PC-9 (cell line): ENCODE measurements around the gene THAP2. TPM values are rescaled to one million over a fixed set of nuclear protein-coding genes. Genes with fewer than 3 reads are reported as not detected.

ENCODE experiments used
- BruUV-seq: library from RNA; stranded (reverse); fragments of 400-500 nt; replicated peaks from 2 replicates; lab custom pipeline; 2021; lab: Mats Ljungman, UMichigan
- CTCF ChIA-PET: fragments of 300-600 bp; sonication (Branson Sonifier 250); formaldehyde crosslinking; loops from one replicate; lab custom pipeline; 2022; ENCODE audit warnings: antibody characterized with exemption; lab: Charles Lee
- POLR2A ChIA-PET: fragments of 300-600 bp; sonication (Branson Sonifier 250); formaldehyde crosslinking; loops from one replicate; lab custom pipeline; 2022; ENCODE audit warnings: antibody characterized with exemption; ENCODE audit not compliant: unreplicated experiment; lab: Charles Lee
- DNase-seq, 2 experiments: peaks; one replicate each; pipeline versions ENCODE4 v3.0.0 to v3.0.0-alpha.2; 2015 to 2022; ENCODE audit warnings: mixed read lengths in 1 of 2
- H2AFZ ChIP-seq: fragments of 200-600 bp; sonication (generic); 2 replicates; pipeline ENCODE4 v1.8.1; 2017; ENCODE audit warnings: antibody characterized with exemption
- H3F3A ChIP-seq: fragments of 200-600 bp; sonication (generic); 2 replicates; pipeline ENCODE4 v1.8.1; 2017; ENCODE audit warnings: antibody characterized with exemption, mild to moderate bottlenecking, low read depth; ENCODE audit not compliant: insufficient read depth
- H3K27ac ChIP-seq: fragments of 200-600 bp; sonication (generic); 2 replicates; pipeline ENCODE4 v1.6.1; 2016; ENCODE audit warnings: mixed run types
- H3K27me3 ChIP-seq: fragments of 200-600 bp; sonication (generic); 2 replicates; pipeline ENCODE4 v1.6.1; 2016; ENCODE audit warnings: low read depth, mixed run types; ENCODE audit not compliant: insufficient read depth
- H3K36me3 ChIP-seq: fragments of 200-600 bp; sonication (generic); 2 replicates; pipeline ENCODE4 v1.6.1; 2016; ENCODE audit warnings: low read depth, mixed run types
- H3K4me1 ChIP-seq: fragments of 200-600 bp; sonication (generic); replicated peaks from 2 replicates; pipeline ENCODE4 v1.6.1; 2016; ENCODE audit warnings: mixed run types; ENCODE audit not compliant: insufficient read depth
- H3K4me2 ChIP-seq: fragments of 200-600 bp; sonication (generic); 2 replicates; pipeline ENCODE4 v1.6.1; 2017; ENCODE audit warnings: mixed run types
- H3K4me3 ChIP-seq: fragments of 200-600 bp; sonication (generic); 2 replicates; pipeline ENCODE4 v1.6.1; 2016; ENCODE audit warnings: mixed run types
- H3K79me2 ChIP-seq: fragments of 200-600 bp; sonication (generic); 2 replicates; pipeline ENCODE4 v1.6.1; 2017; ENCODE audit warnings: low read depth, mixed run types
- H3K9me2 ChIP-seq: fragments of 200-600 bp; sonication (generic); 2 replicates; pipeline ENCODE4 v1.8.1; 2017; ENCODE audit warnings: mild to moderate bottlenecking; ENCODE audit not compliant: insufficient read depth
- H3K9me3 ChIP-seq: fragments of 200-600 bp; sonication (generic); 2 replicates; pipeline ENCODE4 v1.8.1; 2016; ENCODE audit warnings: low read depth; ENCODE audit not compliant: insufficient read depth
- H4K20me1 ChIP-seq: fragments of 200-600 bp; sonication (generic); 2 replicates; pipeline ENCODE4 v1.8.1; 2017; ENCODE audit not compliant: insufficient read depth
- EZH2 ChIP-seq: fragments of 200-600 bp; sonication (generic); IDR thresholded peaks from 2 replicates; pipeline ENCODE4 v1.8.0; 2017; ENCODE audit warnings: antibody characterized with exemption, low read depth
- intact Hi-C: fragments of 100-400 bp; cut with micrococcal nuclease; formaldehyde crosslinking; loops from one replicate; pipeline ENCODE4 v1.10.0; 2022; ENCODE audit not compliant: unreplicated experiment
- total RNA-seq: library from RNA; stranded (reverse); gene quantifications from 2 replicates; pipeline ENCODE4 v1.2.3, GENCODE V29; 2021
- TF ChIP-seq, protein P1 (sequence below): fragments of 200-600 bp; sonication (generic); conservative IDR thresholded peaks from 2 replicates; pipeline ENCODE4 v1.6.1; 2017; ENCODE audit warnings: mixed run types, antibody characterized with exemption, mild to moderate bottlenecking, moderate library complexity

The THAP2 gene
- total RNA-seq, 1 experiment from 2014 or later: 7.0 TPM

DNA sequence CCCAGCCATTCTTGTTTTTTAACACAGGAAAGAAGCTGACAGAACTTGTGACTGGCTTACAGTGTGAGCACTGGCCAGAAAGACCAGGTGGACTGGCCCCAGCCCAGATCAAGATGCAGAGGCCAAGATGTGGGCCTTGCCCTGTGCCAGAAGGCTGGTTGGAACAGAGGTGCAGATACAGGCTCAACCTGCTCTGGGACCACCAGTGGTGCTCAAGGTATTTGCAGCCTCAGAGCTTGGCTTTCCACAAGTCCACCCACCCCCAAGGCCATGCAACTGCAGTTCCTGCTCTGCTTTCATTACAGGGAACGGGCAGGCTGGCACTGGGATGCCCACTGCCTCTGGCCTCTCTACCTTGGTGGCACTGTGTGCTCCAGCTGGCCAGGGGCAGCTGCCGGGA lies 23.8 kb upstream of the THAP2 start:
- BruUV-seq: no TSS peak
- TF ChIP-seq EZH2: no peak
- TF ChIP-seq, protein P1, sequence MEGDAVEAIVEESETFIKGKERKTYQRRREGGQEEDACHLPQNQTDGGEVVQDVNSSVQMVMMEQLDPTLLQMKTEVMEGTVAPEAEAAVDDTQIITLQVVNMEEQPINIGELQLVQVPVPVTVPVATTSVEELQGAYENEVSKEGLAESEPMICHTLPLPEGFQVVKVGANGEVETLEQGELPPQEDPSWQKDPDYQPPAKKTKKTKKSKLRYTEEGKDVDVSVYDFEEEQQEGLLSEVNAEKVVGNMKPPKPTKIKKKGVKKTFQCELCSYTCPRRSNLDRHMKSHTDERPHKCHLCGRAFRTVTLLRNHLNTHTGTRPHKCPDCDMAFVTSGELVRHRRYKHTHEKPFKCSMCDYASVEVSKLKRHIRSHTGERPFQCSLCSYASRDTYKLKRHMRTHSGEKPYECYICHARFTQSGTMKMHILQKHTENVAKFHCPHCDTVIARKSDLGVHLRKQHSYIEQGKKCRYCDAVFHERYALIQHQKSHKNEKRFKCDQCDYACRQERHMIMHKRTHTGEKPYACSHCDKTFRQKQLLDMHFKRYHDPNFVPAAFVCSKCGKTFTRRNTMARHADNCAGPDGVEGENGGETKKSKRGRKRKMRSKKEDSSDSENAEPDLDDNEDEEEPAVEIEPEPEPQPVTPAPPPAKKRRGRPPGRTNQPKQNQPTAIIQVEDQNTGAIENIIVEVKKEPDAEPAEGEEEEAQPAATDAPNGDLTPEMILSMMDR: no peak
- no peaks in the 10 kb centered on the region for H3K9me3 ChIP-seq
- intact Hi-C loops: no loop called here
- no peak overlapping the region for H2AFZ ChIP-seq
- H3K36me3 ChIP-seq: peaks cover 39% of the 10 kb centered on the region
- peaks cover 14% of the 10 kb centered on the region; the same call in 1 of the 2 replicates for H3F3A ChIP-seq
- DNase-seq: no peak
- H3K4me3 ChIP-seq: no peak overlapping the region
- H3K27ac ChIP-seq: no peak overlapping the region
- H3K9me2 ChIP-seq: no peaks in the 10 kb centered on the region
- ChIA-PET POLR2A (no interaction called here), CTCF (no interaction called here)
- peaks cover 16% of the 10 kb centered on the region for H4K20me1 ChIP-seq
- H3K4me1 ChIP-seq: no peaks in the 10 kb centered on the region
- no peak overlapping the region for H3K4me2 ChIP-seq
- H3K79me2 ChIP-seq: no peaks in the 10 kb centered on the region
- no peaks in the 10 kb centered on the region for H3K27me3 ChIP-seq

DNA sequence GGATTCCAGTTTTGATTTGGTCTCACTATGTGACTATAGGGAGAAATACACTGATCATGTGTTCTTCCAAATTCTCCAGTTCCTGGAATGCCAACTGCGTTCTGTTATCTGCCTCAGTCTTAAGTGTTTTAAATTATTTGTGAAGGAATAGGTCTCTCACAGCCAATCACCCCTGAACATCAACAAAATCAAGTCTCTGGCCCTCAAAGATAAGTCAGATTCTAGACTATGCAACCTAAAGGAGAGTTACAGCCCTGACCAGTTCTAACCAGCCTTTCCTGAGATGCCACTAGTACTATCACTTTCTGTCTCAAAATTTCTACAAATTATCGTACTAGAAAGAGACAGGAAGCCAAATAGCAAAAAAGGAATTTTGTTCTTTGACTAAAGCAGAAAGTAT lies 22.7 kb upstream of the THAP2 start:
- no peaks in the 10 kb centered on the region for H3K4me1 ChIP-seq
- no peak overlapping the region for H3K4me2 ChIP-seq
- no TSS peak for BruUV-seq
- peaks cover 12% of the 10 kb centered on the region; the same call in 1 of the 2 replicates for H3F3A ChIP-seq
- no peaks in the 10 kb centered on the region for H3K27me3 ChIP-seq
- H3K9me3 ChIP-seq: no peaks in the 10 kb centered on the region
- no peak for DNase-seq
- no peak overlapping the region for H3K27ac ChIP-seq
- H3K4me3 ChIP-seq: no peak overlapping the region
- no peak for TF ChIP-seq EZH2
- TF ChIP-seq, protein P1: no peak
- ChIA-PET CTCF (no interaction called here), POLR2A (no interaction called here)
- no peaks in the 10 kb centered on the region for H3K79me2 ChIP-seq
- peaks cover 14% of the 10 kb centered on the region; the same call in 1 of the 2 replicates for H4K20me1 ChIP-seq
- H2AFZ ChIP-seq: no peak overlapping the region
- H3K9me2 ChIP-seq: no peaks in the 10 kb centered on the region
- H3K36me3 ChIP-seq: peaks cover 39% of the 10 kb centered on the region
- intact Hi-C loops: no loop called here

DNA sequence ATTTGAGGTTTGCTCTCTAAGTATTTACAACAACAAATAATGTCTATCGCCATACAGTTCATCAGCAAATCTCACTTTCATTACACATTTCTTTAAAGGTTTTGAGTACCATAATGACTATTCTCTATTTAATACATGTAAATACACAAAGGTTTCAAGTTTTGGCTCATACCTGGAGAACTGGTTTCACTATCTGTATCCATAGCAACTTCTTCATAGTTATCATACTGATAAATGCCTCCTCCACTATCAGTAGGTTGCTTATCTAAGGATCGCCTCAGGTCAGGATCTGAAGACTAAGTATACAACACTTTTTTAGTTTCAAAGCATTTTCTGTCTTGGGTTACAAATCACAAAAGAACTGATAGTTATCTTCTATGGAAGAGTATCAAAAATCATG lies 21.8 kb upstream of the THAP2 start:
- H3K36me3 ChIP-seq: peaks cover 42% of the 10 kb centered on the region
- H3F3A ChIP-seq: peaks cover 12% of the 10 kb centered on the region; the same call in 1 of the 2 replicates
- no peak overlapping the region for H3K4me3 ChIP-seq
- no peaks in the 10 kb centered on the region; the same call in 1 of the 2 replicates for H3K79me2 ChIP-seq
- no peak for DNase-seq
- ChIA-PET POLR2A (no interaction called here), CTCF (no interaction called here)
- no peak overlapping the region for H3K27ac ChIP-seq
- no peaks in the 10 kb centered on the region for H3K9me3 ChIP-seq
- intact Hi-C loops: no loop called here
- no peak overlapping the region for H2AFZ ChIP-seq
- BruUV-seq: no TSS peak
- H3K9me2 ChIP-seq: no peaks in the 10 kb centered on the region
- H4K20me1 ChIP-seq: peaks cover 14% of the 10 kb centered on the region; the same call in 1 of the 2 replicates
- H3K27me3 ChIP-seq: no peaks in the 10 kb centered on the region
- no peak overlapping the region for H3K4me2 ChIP-seq
- H3K4me1 ChIP-seq: no peaks in the 10 kb centered on the region
- TF ChIP-seq, protein P1: no peak
- TF ChIP-seq EZH2: no peak
